HG03045 (cell line): ENCODE data around the gene MAD1L1.

Experiments used
- ATAC-seq: cut with Tn5 transposase; IDR thresholded peaks from one replicate; pipeline ENCODE4 v1.9.1; 2021; ENCODE audit warnings: mild to moderate bottlenecking, moderate library complexity; ENCODE audit not compliant: unreplicated experiment

Gene MAD1L1

GRCh38 chr7:1894906-1895663, 337.7 kb downstream of the MAD1L1 start:
- ATAC-seq, result no peak

- ATAC-seq, result no peak
Measured at GRCh38 chr7:1894313-1894900, 338.3 kb downstream of the MAD1L1 start.

- ATAC-seq, result no peak
Measured at GRCh38 chr7:1893451-1893850, 339.3 kb downstream of the MAD1L1 start.

- ATAC-seq, result no peak
Measured at GRCh38 chr7:1893036-1893435, 339.7 kb downstream of the MAD1L1 start.

- no peak for ATAC-seq
Measured at GRCh38 chr7:1892011-1892965, 340.5 kb downstream of the MAD1L1 start.

- ATAC-seq, result no peak
Measured at GRCh38 chr7:1890289-1891235, 342.2 kb downstream of the MAD1L1 start.

- ATAC-seq, result no peak
Measured at GRCh38 chr7:1889556-1890181, 343.1 kb downstream of the MAD1L1 start.

- ATAC-seq, result no peak
Measured at GRCh38 chr7:1889091-1889490, 343.7 kb downstream of the MAD1L1 start.

- ATAC-seq, result no peak
Measured at GRCh38 chr7:1888425-1888824, 344.3 kb downstream of the MAD1L1 start.

GRCh38 chr7:1887251-1887650, 345.5 kb downstream of the MAD1L1 start:
- no peak for ATAC-seq

GRCh38 chr7:1886361-1887064, 346.2 kb downstream of the MAD1L1 start:
- ATAC-seq, result no peak

GRCh38 chr7:1885465-1886226, 347.1 kb downstream of the MAD1L1 start:
- ATAC-seq, result no peak

- ATAC-seq, result no peak
Measured at GRCh38 chr7:1884583-1885350, 348.0 kb downstream of the MAD1L1 start.

GRCh38 chr7:1883834-1884582, 348.7 kb downstream of the MAD1L1 start:
- ATAC-seq, result no peak

- ATAC-seq, result no peak
Measured at GRCh38 chr7:1883031-1883761, 349.5 kb downstream of the MAD1L1 start.

GRCh38 chr7:1882451-1882850, 350.3 kb downstream of the MAD1L1 start:
- no peak for ATAC-seq
